Measurements from ENCODE around the gene F8A3. TPM values are rescaled to one million over a fixed set of nuclear protein-coding genes. Genes with fewer than 3 reads are reported as not detected.

F8A3 gene
- total and polyA plus RNA-seq, 2 of the 13 experiments (the other 11 are each of a cell fraction or from before 2014, with no cell fraction given), result 0.24 TPM; not detected in 1

DNA sequence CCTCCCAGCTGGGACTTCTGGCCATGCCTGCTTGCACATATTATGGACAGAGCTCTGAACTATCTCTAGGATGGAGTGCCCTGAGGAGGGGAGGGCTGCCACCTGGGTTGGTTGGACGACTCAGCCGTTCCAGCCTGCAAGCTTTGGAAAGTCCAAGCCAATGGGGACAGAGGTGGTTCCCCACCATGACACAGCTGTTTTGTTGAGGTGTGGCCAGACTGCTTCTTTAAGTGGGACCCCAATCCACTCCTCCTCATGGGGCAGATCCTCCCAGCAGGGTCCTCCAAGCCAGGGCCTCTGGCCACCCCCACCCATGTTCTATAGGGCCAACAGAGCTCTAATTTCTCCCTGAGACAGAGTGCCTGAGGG lies 22.7 kb downstream of the F8A3 start:
- WGBS (ENCODE audit: low lambda C conversion rate), result no CpG with 5 or more reads among the region's 2 CpGs
- in situ Hi-C loops (cut with HindIII; ENCODE audit: extremely low pct_ligation_motif_present, low pct_unique_long_range_greater_than_20kb), result no loop called here
- Histone ChIP-seq H3K27me3 (ENCODE audit: control insufficient read depth in 1 of 2, insufficient read depth in 2 of 2, low read length in 2 of 2) (no peaks in the 10 kb centered on the region), H3K4me2 (ENCODE audit: low read depth, low read length) (no peak overlapping the region), H3K4me3 (replicated peaks in 1 of 3; ENCODE audit: insufficient read depth in 1 of 3, low read depth in 2 of 3, low read length in 3 of 3) (no peak overlapping the region), H4K20me1 (ENCODE audit: insufficient read depth, low read length) (no peaks in the 10 kb centered on the region), H3K36me3 (replicated peaks in 1 of 2; ENCODE audit: control insufficient read depth in 1 of 2, insufficient read depth in 2 of 2, low read length in 2 of 2) (no peaks in the 10 kb centered on the region), H3K4me1 (ENCODE audit: insufficient read depth, low read length) (no peaks in the 10 kb centered on the region), H3K27ac (ENCODE audit: extremely low read length, insufficient read depth, low read length) (no peak overlapping the region), H3K9me3 (ENCODE audit: low read length) (no peaks in the 10 kb centered on the region; the same call in 1 of the 2 replicates), H3K9ac (ENCODE audit: insufficient read depth, low read depth, low read length) (no peak overlapping the region), H2AFZ (ENCODE audit: low read length) (no peak overlapping the region), H3K79me2 (ENCODE audit: insufficient read depth, low read length) (no peaks in the 10 kb centered on the region)
- CTCF ChIA-PET (ENCODE audit: low intra/inter-chr PET ratio, low total read pairs), result no interaction called here
- FAIRE-seq (no peak), ATAC-seq (no peak), DNase-seq (ENCODE audit: low spot score) (no peak)
- no TSS peak for BruUV-seq (replicated peaks)
- intact Hi-C loops (cut with micrococcal nuclease; ENCODE audit: unreplicated experiment), result no loop called here
- POLR2A ChIA-PET, result no interaction called here
- TF ChIP-seq ZNF557 (CRISPR knock-in tag; IDR thresholded peaks at IDR 0.05) (no peak), FOXO1 (CRISPR knock-in tag; IDR thresholded peaks at IDR 0.05) (no peak), RBM22 (optimal IDR thresholded peaks at IDR 0.05; ENCODE audit: low read length) (no peak), TBX3 (IDR thresholded peaks at IDR 0.05; ENCODE audit: borderline replicate concordance) (no peak), TCF12 (IDR thresholded peaks at IDR 0.05) (no peak), TCF12 (CRISPR knock-in tag; IDR thresholded peaks at IDR 0.05) (no peak), MAFG (CRISPR knock-in tag; IDR thresholded peaks at IDR 0.05) (no peak), MLLT10 (CRISPR knock-in tag; IDR thresholded peaks at IDR 0.05) (no peak), SNAPC2 (CRISPR knock-in tag; IDR thresholded peaks at IDR 0.05) (no peak), FUBP1 (CRISPR knock-in tag; IDR thresholded peaks at IDR 0.05; ENCODE audit: borderline replicate concordance) (no peak)
- TF ChIP-seq, protein P1, sequence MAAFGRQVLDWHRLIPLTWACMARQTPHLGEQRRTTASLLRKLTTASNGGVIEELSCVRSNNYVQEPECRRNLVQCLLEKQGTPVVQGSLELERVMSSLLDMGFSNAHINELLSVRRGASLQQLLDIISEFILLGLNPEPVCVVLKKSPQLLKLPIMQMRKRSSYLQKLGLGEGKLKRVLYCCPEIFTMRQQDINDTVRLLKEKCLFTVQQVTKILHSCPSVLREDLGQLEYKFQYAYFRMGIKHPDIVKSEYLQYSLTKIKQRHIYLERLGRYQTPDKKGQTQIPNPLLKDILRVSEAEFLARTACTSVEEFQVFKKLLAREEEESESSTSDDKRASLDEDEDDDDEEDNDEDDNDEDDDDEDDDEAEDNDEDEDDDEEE (CRISPR knock-in tag; IDR thresholded peaks at IDR 0.05), result no peak
- TF ChIP-seq, protein P2, sequence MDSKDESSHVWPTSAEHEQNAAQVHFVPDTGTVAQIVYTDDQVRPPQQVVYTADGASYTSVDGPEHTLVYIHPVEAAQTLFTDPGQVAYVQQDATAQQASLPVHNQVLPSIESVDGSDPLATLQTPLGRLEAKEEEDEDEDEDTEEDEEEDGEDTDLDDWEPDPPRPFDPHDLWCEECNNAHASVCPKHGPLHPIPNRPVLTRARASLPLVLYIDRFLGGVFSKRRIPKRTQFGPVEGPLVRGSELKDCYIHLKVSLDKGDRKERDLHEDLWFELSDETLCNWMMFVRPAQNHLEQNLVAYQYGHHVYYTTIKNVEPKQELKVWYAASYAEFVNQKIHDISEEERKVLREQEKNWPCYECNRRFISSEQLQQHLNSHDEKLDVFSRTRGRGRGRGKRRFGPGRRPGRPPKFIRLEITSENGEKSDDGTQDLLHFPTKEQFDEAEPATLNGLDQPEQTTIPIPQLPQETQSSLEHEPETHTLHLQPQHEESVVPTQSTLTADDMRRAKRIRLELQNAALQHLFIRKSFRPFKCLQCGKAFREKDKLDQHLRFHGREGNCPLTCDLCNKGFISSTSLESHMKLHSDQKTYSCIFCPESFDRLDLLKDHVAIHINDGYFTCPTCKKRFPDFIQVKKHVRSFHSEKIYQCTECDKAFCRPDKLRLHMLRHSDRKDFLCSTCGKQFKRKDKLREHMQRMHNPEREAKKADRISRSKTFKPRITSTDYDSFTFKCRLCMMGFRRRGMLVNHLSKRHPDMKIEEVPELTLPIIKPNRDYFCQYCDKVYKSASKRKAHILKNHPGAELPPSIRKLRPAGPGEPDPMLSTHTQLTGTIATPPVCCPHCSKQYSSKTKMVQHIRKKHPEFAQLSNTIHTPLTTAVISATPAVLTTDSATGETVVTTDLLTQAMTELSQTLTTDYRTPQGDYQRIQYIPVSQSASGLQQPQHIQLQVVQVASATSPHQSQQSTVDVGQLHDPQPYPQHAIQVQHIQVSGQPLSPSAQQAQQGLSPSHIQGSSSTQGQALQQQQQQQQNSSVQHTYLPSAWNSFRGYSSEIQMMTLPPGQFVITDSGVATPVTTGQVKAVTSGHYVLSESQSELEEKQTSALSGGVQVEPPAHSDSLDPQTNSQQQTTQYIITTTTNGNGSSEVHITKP (CRISPR knock-in tag; IDR thresholded peaks at IDR 0.05; ENCODE audit: low read depth), result no peak
- TF ChIP-seq, protein P3, sequence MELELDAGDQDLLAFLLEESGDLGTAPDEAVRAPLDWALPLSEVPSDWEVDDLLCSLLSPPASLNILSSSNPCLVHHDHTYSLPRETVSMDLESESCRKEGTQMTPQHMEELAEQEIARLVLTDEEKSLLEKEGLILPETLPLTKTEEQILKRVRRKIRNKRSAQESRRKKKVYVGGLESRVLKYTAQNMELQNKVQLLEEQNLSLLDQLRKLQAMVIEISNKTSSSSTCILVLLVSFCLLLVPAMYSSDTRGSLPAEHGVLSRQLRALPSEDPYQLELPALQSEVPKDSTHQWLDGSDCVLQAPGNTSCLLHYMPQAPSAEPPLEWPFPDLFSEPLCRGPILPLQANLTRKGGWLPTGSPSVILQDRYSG (CRISPR knock-in tag; IDR thresholded peaks at IDR 0.05), result no peak
- TF ChIP-seq, protein P4, sequence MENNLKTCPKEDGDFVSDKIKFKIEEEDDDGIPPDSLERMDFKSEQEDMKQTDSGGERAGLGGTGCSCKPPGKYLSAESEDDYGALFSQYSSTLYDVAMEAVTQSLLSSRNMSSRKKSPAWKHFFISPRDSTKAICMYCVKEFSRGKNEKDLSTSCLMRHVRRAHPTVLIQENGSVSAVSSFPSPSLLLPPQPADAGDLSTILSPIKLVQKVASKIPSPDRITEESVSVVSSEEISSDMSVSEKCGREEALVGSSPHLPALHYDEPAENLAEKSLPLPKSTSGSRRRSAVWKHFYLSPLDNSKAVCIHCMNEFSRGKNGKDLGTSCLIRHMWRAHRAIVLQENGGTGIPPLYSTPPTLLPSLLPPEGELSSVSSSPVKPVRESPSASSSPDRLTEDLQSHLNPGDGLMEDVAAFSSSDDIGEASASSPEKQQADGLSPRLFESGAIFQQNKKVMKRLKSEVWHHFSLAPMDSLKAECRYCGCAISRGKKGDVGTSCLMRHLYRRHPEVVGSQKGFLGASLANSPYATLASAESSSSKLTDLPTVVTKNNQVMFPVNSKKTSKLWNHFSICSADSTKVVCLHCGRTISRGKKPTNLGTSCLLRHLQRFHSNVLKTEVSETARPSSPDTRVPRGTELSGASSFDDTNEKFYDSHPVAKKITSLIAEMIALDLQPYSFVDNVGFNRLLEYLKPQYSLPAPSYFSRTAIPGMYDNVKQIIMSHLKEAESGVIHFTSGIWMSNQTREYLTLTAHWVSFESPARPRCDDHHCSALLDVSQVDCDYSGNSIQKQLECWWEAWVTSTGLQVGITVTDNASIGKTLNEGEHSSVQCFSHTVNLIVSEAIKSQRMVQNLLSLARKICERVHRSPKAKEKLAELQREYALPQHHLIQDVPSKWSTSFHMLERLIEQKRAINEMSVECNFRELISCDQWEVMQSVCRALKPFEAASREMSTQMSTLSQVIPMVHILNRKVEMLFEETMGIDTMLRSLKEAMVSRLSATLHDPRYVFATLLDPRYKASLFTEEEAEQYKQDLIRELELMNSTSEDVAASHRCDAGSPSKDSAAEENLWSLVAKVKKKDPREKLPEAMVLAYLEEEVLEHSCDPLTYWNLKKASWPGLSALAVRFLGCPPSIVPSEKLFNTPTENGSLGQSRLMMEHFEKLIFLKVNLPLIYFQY (CRISPR knock-in tag; IDR thresholded peaks at IDR 0.05; ENCODE audit: borderline replicate concordance), result no peak
